Non-pigmented ciliary epithelial cell (primary cell): ENCODE results near the gene LRIG1.

Experiments used
- DNase-seq: peaks from one replicate; pipeline ENCODE4 v3.0.0-alpha.2; 2010; ENCODE audit warnings: low read depth

The LRIG1 gene

DNA sequence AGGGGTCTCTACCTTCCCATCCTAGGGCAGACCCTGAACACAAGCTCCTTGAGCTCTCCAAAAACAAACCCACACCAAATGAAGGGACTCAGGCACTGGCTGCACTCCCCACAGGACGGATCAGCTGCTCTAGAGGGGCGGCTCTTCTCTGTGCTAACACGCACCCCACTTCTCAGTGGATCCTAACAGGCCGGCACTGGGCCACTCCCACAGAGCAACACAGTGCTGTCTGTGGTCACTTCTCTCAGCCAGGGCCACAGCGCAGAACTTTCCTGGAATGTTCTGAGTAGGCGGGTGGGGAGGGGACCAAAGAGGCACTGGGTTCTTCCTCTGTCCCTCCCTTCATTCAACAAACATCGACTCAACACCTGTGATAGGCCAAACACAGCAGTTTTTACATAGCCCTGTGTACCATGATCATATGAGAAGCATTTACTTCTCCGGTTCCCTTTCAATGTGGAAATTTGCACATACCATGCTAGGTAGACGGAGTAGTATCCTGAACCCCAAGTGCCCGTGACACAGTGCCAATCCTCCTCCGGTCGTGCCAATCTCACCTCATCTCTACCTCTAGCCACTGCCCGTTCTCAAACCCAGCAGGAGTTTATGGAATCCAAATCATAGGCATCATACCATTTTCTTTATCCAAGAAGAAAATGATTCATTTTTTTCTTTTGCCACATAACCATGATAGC, 98.1 kb downstream of the LRIG1 start:
- DNase-seq: no peak

DNA sequence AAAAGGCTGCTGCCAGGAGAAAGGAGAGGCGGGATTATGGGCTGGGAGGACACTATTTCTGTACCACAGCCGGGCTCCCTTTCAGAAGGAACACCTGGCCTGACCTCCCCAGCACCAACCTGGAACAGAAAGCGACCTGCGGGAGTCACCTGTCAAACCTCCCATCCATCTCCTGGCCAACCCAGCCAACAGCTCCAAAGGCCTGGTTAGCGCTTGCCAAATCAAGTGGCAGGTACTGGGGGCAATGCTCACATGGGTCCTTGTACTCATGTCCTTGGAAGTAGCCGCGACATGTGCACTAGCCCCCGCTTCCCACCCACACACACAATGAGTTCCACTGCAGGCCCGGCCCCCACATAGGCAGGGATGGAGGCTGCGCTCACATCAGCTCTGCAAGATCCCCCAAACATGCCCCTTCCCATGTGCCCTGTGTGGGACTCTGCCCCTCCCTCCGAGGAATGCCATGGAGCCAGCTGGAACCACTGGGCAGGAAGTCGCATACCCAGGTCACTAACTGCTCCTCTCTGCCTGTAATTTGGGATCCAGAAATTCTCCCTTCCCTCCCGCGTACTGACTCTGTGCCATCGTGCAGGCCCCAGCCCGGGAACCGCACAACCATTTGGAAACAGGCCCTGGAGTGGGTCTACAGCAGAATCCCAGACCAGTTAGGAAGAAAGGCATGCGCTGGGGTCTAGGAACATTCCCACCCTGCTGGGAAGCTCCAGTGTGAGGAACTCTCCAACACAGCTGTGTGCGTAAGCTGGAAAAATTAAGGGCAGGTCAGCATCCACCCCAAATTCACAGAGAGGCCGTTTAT, 98.9 kb downstream of the LRIG1 start:
- DNase-seq: no peak

DNA sequence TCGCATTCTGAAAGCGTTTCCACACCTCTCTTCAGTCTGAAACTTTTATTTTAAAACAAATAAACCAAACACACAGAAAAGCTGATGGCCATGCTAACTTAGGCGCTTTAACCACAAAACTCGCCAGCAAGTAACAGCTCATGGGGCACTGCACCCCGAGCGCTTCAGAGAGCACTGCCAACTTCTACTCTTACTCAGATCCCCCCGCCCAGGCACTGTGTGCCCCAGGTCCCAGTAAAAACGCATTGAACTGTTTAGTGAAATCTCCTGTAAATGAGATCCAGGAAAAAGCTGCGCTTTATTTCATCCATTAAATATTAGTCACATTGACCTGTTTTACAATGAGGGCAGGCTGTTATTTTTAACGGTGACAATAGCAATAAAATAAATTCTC, 99.7 kb downstream of the LRIG1 start:
- DNase-seq: no peak

DNA sequence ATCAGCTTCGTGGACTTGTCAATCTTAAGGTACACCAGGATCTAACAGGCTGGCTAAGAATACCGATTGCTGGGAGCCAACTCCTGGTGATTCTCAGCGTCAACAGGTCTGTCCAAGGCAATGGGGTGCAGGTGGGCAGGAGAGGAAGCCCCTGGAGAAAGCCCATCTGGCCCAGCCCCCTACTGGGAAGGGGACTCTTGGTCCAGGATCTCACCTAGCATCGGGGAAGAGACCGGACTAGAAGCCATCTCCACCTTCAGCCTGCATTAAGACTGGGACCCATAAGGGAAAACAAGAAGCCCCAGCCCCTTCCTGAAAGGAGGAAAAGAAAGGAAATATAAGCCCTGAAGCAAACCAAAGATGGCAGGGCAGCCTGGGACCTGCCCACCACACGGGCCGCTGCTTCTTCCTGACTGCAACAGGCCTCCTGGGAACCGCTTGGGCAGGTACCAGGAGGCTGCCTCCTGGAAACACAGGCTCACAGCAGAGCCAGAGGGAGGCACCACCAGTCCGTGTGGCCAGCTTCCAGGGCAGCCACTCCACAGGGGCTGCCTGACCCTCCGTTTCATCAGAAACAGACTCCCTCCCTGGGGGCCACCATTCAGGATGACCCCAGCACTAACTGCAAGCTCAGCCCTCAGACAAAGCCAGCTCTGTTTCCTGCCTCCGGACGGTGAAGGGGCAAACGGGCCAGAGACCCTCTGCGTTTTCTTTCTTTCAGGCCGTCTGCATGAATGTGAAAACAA, 100.2 kb downstream of the LRIG1 start:
- DNase-seq: no peak

DNA sequence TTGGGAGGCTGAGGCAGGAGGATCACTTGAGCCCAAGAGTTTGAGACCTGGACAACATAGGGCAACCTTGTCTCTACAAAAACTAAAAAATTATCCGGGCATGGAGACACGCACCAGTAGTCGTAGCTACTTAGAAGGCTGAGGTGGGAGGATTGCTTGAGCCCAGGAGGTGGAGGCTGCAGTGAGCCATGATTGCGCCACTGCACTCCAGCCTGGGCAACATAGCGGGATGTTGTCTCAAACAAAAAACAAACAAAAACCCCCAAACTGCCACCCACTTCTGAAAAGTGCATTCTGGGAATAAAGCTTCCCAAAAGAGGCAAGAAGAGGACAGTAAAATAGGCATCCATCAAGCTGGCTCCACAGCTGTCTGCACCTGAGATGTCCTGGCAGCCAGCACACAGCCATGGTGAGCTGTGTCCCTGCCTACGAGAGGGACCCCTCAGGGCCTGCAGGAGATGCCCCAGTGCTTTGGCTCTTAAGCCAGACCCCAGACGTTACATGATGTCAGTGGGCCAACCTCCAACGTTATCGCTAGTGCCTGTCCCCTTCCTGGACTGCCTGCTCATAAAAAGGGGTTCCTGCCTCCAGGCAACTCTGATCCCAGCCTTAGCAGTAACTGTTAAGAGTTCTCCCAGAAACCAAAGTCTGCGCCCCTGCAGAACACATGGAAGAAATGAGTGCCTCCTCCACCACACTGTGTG, 101.1 kb downstream of the LRIG1 start:
- no peak for DNase-seq

DNA sequence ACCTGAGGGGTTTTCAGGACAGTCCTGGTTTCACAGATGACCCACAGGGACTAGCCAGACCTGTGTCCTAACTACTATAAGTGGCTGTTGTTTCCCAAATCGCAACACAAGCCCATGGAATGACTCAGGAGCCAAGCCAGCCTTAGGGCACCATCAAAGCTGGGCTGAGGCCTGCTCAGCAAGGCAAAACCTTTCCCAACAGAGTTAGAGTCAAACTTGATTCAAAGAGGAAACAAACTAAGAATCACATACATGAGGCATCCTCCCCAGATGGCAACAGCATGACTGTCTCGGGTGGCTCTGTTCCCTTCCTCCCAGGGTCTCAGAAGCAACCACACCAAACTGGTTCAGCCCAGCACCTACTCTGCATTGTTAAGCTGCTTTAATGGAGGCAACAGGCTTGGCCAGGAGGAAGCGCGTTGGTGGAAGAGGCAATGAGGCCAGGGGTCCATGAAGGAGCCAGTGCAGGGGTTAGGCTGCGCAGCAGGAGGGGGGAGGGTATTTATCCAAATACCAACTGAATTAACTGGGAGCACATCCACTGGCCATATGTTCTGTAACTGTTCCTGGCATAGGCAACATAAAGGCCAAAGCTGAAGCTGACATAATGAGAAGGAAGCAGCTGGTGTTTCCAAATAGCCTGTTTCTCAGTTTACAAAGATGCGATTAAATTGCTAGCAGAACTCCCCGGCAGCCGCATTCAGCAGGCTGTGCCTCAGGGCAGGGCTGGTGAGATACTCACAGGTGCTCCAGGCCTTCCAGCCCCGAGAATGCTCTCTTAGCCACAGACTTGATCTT, 102.4 kb downstream of the LRIG1 start:
- DNase-seq: no peak

DNA sequence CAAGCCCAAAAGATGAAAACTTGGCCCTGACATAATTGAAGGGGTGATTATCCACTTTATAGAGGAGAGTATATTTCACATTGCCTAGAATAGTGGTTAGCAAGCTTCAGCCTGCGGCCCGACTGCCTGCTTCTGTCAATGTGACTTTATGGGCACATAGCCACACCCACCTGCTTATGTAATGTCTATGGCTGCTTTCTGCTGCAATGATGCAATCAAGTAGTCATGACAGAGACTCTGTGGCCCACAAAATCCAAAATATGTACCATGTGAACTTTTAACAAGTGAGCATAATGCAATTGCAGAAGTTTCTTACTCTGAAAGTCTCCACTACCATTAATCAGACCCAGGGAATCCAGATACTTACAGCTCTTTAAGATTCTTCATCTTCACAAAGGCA, 103.1 kb downstream of the LRIG1 start:
- no peak for DNase-seq

DNA sequence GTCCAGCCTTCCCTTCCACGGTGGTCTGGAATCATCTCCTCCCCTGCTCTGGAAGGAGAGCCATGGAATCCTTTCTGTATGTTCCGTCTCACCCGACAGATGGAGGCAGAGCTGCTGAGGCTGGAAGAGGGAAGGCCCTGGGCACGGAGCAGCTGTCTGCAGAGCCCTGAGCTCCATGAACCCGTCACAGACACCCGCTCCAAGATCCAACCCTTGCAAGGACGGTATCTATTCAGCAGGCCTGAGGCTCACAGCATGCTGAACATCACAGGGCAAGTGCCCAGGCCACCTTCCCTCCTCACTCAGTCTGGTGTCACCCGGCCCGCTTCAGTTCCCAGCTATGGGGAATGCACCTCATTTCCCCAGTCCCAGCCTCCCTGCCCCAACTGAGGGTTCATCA, 103.9 kb downstream of the LRIG1 start:
- no peak for DNase-seq

DNA sequence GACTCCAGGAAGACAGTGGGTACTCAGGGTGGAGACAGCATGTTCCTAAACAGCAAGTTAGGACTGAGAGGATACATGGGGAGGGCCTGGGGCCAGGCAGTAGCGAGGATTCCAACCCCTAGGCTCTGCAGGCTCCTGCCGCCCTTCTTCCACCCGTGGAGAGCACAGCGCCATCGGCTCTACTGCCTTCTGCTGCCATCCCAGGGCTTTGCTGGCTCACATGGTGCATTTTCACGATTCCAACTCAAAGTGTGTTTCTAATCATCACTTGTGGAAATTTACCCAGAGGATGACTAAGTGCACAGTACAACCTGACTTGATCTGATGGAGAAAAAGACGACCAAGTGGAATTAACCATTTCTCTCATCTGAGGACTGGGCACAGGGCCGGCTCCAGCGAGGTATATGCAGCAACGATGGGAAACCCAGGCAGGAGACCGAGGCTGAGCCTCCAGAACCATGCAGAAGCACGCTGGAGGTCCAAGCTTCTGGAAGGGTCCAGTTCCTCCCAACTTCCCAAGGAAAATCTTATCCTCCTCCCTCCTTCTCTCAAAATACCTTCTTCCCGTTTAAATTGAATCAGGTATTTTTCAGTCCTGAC, 104.6 kb downstream of the LRIG1 start:
- DNase-seq: no peak

DNA sequence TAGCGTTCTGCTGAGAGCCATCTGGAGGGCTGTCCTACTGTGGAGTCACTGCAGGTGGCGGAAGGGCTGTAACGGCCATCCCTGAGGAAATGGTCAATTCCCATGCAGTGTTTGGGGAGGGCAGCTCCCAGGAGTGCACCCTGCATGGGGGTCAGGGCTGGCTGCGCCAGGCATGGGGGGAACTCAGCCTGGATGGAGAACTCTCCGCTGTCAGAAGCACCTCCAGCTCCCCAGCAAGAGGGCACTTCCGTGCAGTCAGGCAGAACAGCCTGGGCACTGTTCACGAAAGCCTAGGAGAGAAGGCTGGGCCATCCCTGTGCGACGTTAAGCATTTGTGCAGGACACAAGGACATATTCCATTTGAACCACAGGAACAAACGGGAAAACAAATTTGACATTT, 105.2 kb downstream of the LRIG1 start:
- DNase-seq: no peak

DNA sequence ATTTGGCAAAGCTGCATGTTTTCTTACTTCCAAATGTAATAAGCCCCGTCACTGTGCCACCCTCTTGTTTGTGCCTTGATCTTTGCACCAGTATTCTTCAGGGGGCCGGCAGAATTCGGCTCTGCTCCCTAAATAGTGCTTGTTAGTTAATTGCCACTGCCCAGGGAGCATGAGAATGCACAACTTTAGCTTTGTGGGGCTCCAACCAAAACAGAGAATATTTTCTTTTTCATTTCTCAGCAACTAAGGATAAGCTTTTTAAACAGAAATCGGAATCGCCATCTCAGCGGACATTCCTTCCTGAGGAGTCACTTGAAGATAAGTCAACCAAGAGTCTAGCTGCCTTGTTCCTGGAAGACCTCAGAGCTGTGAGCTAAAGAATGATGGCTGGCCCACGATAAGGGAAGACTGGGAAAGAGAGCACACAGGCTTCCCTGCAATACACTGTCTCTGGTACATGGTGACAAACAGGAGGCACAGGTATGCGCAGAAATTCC, 106.0 kb downstream of the LRIG1 start:
- no peak for DNase-seq

DNA sequence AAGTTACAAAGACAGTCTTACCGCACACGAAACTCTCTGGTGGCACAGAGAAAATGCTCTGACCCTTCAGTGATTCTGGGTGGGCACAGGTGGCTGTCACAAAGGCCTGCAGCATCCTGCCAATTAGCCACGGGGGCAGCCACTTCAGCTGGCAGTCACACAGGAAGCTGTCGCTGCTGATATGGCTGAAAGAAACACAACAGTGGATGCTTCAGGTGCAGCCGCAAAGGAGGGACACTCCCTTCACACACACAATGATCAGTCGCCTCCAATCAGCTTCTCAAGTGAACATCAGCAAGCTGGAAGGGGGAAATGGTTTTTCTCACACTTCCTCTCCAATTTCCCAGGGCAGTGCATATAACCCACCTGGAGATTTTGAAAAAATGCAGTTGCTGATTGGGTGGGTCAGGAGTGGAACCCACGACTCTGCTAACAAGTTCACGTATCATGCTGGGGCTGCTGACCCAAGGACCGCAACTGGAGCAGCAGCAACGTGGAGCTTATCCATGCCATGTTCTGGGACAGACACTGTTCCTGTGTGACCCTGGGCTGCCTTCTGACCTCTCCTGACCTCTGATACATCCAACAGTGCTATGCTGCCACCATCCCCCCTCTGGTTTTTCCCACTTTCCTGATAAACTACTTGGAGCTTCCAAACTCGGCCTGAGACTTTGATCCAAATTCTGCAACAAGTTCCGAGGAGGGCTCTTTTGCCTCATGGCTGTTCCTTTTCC, 106.6 kb downstream of the LRIG1 start:
- no peak for DNase-seq

DNA sequence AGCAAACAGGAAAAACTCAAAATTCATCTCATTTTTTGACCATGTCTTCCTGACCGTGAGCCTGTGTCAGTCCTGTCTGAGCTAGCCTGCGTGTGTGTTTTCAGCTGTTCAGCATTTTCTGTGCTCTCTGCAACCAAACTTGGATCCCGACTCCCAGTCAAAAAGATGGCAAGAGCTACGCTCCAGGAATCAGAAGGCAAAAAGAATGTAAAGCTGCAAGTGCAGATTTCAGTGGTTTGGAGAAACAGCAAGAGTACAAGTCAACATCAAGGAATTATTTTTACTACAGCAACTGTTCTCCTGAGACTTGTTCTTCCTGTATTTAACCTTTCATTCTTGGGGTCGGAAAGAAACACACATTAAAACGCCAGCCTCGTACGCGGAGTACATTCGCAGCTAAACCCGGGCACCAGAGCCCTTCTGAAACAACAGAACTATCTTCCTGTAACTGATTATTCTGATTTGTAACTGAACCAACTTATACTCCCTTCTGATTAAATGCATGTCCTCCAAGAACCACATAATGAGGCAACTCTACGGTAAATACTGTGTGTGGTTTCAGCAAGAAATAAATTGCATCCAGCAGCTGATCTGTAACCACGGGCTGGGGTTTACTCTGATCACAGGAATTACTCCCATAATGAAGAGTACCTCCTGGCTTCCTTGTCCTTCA, 107.4 kb downstream of the LRIG1 start:
- DNase-seq: no peak

DNA sequence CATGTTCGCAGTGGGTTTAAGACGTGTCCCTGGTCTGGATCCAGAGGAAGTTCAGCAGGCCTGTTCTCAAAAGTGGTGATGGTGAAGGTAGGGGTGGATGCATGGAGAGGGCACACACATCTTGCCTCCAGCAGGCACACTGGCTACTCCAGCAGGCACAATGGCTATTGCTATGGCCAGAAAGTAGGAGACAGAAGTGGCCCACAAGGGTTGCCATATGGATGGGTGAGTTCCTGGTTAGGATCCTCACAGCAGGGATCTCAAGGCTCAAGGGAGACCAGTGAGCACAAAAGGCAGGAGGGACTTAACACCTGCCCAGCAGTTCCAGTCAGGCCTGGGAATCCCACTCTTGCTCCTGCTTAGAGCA, 107.9 kb downstream of the LRIG1 start:
- no peak for DNase-seq

DNA sequence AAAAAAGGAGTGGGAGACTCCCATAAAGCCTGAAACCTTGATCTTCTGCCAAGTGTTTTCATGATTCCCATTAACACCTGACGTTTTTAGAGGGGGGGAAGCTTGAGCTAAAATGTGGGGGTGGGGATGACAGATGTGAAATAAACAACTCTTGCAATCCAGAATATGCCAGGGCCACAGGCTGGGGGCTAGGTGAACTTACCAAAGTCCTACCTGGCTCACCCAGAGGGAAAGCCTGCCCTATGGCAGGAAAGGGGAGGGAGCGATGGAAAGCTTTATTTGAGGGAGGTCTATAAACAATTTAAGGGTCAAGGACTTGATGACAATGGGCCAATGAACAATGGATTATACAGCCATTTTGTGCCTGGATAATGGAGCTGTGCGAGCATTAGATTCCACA, 108.3 kb downstream of the LRIG1 start:
- no peak for DNase-seq

DNA sequence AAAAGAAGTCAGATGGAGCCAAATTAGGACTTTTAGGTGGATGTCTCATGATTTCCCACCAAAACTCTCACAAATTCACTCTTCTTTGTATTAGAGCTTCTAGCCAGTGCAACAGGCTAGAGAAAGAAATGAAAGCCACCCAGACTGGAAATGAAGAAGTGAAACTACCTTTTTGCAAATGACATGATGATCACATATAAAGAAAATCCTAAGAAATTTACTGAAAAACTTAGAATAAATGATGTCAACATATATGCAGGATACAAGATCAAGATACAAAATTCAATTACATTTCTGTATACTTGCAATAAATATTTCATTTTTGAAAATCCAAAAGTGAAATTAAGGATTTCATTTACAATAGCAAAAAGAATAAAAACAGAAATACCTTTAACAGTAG, 110.8 kb downstream of the LRIG1 start:
- DNase-seq: no peak

DNA sequence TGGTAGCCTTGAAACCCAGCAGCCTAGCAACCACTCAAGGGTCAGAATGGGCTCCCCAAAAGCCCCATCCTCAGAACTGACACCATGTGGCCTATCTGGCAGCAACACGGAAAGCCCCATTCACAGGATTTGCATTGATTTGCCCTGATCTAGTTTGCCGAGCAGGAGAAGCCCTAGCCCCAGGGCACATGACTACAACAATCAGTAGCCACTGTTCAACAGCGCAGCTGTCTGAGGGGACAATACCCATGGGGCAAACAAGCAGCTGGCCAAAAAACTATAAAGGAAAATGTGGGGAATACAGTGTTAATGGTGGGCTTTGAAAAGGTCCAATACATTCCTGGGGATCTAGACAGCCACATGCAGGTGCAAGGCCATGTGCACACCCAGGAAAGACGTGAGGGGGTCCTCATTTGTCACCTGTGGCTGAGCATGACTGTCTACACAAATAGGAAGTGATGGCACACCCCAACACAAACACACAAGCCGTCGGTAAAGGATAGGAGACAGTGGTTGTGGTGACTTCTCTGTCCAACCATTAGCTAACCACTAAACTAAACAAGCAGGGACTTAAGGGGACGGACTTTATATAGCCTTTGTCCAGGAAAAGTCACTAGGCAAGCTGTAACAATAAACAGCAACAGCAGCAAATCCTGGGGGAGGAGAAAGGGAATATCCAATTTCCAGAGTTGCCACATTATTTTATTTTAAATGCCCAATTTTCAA, 113.7 kb downstream of the LRIG1 start:
- DNase-seq: no peak

DNA sequence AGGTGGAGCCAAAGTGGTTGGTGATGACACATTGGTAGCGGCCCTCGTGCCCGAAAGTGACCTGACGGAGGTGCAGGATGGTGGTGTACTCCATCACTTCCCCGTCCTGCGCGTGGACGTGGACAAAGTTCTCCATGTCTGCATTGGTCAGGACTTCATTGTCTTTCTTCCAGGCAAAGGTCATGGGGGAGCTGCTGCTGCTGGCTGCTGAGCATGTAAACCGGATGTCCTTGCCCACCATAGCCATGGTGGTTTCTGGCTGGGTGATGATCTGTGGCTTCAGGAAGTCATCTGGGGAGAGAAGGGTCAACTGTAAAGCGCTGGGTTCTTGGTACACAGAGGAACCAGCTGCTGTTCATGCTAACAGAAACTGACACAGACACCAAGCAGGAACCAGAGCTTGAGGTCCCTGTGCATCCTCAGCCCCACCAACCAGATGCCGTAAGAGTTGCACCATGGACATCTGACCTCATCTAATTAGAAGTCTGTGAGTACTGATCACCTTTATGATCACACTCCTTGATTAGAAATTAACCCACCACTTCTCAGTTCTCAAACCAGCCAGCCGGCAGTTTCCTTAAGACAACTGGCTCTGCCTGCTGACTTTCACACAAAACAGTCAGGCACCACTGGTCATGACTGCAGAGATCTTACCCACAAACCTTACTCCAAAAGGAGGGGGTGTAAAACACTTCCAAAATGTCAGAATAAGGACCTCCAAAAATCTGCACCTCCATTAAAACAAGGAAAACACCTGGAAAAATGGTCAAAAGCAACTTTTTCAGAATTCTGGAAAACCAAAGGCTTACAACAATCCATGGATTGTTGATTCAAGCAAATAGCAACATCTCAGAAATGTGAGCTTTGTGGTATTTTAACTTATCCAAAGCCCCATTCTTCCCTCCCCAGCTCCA, 114.6 kb downstream of the LRIG1 start:
- DNase-seq: no peak
